Endometrium (tissue), 2 donors: ENCODE data around the gene NDFIP2.

Experiments
- FAIRE-seq: peaks from 2 replicates; lab custom pipeline; 2012; peaks lifted over from hg19 to GRCh38; lab: Jason Lieb, UNC
- donor health status: control.
- donor health status: control.

Gene NDFIP2

GRCh38 chr13:79459906-79460305, 21.0 kb upstream of the NDFIP2 start:
- FAIRE-seq, result no peak

GRCh38 chr13:79462895-79463294, 18.1 kb upstream of the NDFIP2 start:
- FAIRE-seq, result no peak

GRCh38 chr13:79463604-79464003, 17.4 kb upstream of the NDFIP2 start:
- no peak for FAIRE-seq

- no peak for FAIRE-seq
These were observed 14.1 kb upstream of the NDFIP2 start for GRCh38 chr13:79466872-79467271.

- no peak for FAIRE-seq
These were observed 12.6 kb upstream of the NDFIP2 start for GRCh38 chr13:79468402-79468801.

GRCh38 chr13:79468819-79469218, 12.1 kb upstream of the NDFIP2 start:
- no peak for FAIRE-seq

GRCh38 chr13:79469608-79470007, 11.3 kb upstream of the NDFIP2 start:
- no peak for FAIRE-seq

GRCh38 chr13:79470666-79471065, 10.3 kb upstream of the NDFIP2 start:
- no peak for FAIRE-seq

GRCh38 chr13:79475569-79475968, 5.4 kb upstream of the NDFIP2 start:
- no peak for FAIRE-seq

GRCh38 chr13:79477968-79478367, 3.0 kb upstream of the NDFIP2 start:
- FAIRE-seq, result no peak

GRCh38 chr13:79479882-79480281, 1.1 kb upstream of the NDFIP2 start:
- FAIRE-seq, result no peak

GRCh38 chr13:79481685-79482052, 714 bp downstream of the NDFIP2 start:
- FAIRE-seq, result no peak

- no peak for FAIRE-seq
These were observed 1.5 kb downstream of the NDFIP2 start for GRCh38 chr13:79482281-79482970.

GRCh38 chr13:79483086-79483706, 2.2 kb downstream of the NDFIP2 start:
- FAIRE-seq, result no peak

GRCh38 chr13:79485014-79485811, 4.3 kb downstream of the NDFIP2 start:
- no peak for FAIRE-seq

GRCh38 chr13:79486433-79487188, 5.7 kb downstream of the NDFIP2 start:
- FAIRE-seq, result no peak

- FAIRE-seq, result no peak
These were observed 9.4 kb downstream of the NDFIP2 start for GRCh38 chr13:79490326-79490725.

- FAIRE-seq, result no peak
These were observed 9.9 kb downstream of the NDFIP2 start for GRCh38 chr13:79490824-79491223.

- FAIRE-seq, result no peak
These were observed 10.8 kb downstream of the NDFIP2 start for GRCh38 chr13:79491715-79492114.

GRCh38 chr13:79492313-79492798, 11.4 kb downstream of the NDFIP2 start:
- FAIRE-seq, result no peak

- no peak for FAIRE-seq
These were observed 12.1 kb downstream of the NDFIP2 start for GRCh38 chr13:79492918-79493594.

GRCh38 chr13:79496188-79496587, 15.2 kb downstream of the NDFIP2 start:
- FAIRE-seq, result no peak
